Stimulated activated CD4-positive, alpha-beta T cell treated with anti-CD3 and anti-CD28 coated beads, Interleukin-1b, Interleukin-23, amount 100 ng/mL, for 1 hour (primary cell): ENCODE results near the gene IRF4.

Source experiments
- DNase-seq, 2 donors: peaks; one replicate each; pipeline ENCODE4 v3.0.0-alpha.2; 2020; ENCODE audit warnings: low read depth in 2 of 2

IRF4 gene

GRCh38 chr6:398065-398464 lies 6.5 kb downstream of the IRF4 start:
- DNase-seq = no peak

GRCh38 chr6:398558-399078 lies 7.1 kb downstream of the IRF4 start:
- no peak for DNase-seq

DNA sequence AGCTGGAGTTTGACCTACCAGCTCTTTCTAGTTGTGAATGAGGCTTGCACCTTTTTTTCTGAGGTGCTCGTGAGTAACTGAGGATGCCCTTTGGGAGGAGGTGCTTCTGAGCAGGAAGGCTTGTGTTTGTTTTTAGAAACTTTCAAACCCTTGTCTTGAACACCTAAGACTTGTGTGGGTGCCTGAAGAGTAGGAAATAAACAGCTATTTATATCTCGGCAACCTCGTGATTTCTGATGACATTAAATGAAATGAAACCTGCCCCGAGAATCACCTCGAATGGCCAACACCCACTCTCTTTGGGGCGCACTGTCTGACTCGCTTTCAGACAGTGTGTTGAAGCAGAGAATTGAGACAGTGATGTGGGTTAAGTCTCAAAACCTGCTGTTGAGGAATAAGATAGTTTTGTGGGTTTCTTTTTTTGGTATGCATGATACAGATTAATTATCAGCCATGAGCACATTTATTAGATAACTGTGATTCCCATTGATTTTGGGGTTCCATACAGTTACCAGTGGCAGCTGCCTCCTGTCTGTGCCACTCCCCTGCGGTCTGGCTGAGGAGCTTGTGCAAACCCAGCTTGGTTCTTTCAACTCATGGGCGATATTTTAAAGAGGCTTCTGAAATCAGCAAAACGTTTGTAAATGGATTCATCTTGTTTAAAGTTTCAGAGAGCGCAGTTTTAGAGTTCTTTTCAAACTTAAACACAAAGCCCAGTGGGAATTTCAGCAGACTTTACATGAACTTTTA lies 8.4 kb downstream of the IRF4 start:
- no peak for DNase-seq

DNA sequence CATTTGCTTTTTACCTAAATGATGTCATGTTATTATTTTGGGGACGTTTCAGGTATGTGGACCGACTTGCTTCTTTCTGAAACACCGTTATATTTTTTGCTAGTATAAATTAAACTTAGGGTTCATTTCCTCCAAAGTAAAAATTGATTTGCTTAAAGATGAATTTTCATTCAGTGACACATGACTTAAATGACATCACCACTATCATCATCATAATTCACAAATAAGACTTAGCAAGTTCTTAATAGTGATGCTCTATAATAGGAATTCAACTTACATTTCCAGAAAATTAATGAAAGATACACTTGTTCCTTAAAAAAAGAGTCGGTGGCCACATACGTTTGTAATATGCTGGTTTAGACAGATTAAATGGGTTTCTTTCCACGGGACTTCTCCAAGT lies 9.3 kb downstream of the IRF4 start:
- no peak for DNase-seq

- no peak for DNase-seq
These were observed 9.9 kb downstream of the IRF4 start for GRCh38 chr6:401239-401993.

GRCh38 chr6:401994-402640 lies 10.6 kb downstream of the IRF4 start:
- DNase-seq = no peak

- no peak for DNase-seq
These were observed 11.5 kb downstream of the IRF4 start for GRCh38 chr6:402901-403658.

- no peak for DNase-seq
These were observed 12.4 kb downstream of the IRF4 start for GRCh38 chr6:403659-404655.

- DNase-seq = no peak
These were observed 13.3 kb downstream of the IRF4 start for GRCh38 chr6:404685-405423.

- no peak for DNase-seq
These were observed 16.6 kb downstream of the IRF4 start for GRCh38 chr6:408148-408547.

- no peak for DNase-seq
These were observed 17.1 kb downstream of the IRF4 start for GRCh38 chr6:408599-409102.

DNA sequence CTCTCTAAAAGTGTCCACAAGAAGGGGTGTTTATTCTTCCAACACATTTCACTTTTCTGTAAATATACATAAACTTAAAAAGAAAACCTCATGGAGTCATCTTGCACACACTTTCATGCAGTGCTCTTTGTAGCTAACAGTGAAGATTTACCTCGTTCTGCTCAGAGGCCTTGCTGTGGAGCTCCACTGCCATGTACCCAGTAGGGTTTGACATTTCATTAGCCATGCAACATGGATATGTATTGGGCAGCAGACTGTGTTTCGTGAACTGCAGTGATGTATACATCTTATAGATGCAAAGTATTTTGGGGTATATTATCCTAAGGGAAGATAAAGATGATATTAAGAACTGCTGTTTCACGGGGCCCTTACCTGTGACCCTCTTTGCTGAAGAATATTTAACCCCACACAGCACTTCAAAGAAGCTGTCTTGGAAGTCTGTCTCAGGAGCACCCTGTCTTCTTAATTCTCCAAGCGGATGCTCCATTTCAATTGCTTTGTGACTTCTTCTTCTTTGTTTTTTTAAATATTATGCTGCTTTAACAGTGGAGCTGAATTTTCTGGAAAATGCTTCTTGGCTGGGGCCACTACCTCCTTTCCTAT lies 17.9 kb downstream of the IRF4 start:
- no peak for DNase-seq

DNA sequence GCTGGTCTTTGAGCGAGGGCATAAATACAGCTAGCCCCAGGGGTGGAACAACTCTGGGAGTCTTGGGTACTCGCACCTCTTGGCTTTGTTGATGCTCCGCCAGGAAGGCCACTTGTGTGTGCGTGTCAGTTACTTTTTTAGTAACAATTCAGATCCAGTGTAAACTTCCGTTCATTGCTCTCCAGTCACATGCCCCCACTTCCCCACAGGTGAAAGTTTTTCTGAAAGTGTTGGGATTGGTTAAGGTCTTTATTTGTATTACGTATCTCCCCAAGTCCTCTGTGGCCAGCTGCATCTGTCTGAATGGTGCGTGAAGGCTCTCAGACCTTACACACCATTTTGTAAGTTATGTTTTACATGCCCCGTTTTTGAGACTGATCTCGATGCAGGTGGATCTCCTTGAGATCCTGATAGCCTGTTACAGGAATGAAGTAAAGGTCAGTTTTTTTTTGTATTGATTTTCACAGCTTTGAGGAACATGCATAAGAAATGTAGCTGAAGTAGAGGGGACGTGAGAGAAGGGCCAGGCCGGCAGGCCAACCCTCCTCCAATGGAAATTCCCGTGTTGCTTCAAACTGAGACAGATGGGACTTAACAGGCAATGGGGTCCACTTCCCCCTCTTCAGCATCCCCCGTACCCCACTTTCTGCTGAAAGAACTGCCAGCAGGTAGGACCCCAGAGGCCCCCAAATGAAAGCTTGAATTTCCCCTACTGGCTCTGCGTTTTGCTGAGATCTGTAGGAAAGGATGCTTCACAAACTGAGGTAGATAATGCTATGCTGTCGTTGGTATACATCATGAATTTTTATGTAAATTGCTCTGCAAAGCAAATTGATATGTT lies 19.2 kb downstream of the IRF4 start:
- no peak for DNase-seq

GRCh38 chr6:411402-412145 lies 20.0 kb downstream of the IRF4 start:
- DNase-seq = no peak

DNA sequence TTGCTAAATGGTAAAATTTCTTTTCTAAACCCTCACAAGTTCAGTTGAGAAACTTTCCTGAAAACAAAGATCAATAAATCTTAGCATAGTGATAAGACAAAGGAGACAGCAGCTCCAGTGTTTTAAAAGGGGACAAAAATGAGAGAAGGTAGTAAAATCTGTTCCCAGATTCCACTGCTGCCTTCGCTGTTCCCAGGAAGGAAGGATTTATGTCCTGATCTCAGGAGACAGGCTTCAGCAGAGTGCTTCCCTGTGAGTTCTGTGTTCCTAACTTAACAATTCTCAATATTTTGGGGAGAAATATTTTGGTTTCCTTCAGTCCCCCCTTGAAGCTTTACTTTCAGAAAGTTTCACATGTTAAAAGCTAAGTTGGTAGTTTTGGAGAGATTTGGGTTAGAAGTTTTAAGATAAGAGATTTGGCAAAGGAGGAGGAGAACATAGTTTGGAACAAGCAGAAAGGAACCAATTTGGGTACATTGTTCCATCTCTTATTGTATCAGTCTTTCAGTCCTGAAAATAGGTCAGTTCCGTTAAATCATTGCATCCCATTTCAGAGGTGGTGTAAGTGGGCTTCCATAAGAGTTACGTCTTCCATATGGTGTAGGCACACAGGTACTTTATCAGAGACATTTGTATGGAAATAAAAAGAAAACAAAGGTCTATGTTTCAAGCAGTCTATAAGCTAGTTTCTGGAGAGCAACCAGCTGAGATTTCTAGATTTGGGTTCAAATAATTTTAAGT lies 20.8 kb downstream of the IRF4 start:
- no peak for DNase-seq

DNA sequence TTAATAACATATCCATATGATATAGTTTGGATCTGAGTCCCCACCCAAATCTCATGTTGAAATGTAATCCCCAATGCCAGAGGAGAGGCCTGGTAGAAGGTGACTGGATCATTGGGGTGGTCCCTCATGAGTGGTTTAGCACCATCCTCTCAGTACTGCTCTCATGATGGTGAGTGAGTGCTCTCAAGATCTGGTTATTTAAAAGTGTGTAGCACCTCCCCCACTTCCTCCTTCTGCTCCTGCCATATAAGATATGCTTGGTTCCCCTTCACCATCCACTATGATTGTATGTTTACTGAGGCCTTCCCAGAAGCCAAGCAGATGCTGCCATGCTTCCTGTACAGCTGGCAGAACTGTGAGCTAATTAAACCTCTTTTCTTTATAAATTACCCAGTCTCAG lies 22.9 kb downstream of the IRF4 start:
- no peak for DNase-seq

GRCh38 chr6:415087-415486 lies 23.5 kb downstream of the IRF4 start:
- DNase-seq = no peak
